Measurements from ENCODE around the gene SH3GL2.

DNA sequence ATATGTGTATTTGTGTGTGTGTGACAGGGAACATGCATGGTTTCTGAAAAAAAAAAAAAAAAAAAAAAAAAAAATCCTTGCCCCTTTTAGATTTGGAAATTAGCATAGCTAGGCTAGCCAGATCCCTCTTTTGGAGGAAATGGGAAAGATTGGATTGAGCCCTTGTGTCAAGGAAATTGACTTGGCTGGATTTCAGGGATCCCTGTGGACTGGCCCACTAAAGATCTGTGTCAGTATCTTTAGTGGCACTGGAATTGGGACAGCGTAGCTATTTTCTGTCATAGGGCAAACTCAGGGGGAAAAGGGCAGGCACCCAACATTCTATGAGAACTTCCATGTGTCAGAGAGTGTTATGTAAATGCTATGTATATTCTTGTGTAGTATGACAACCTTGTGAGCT, 35.4 kb downstream of the SH3GL2 start:
- TF ChIP-seq EZH2 (IDR thresholded peaks at IDR 0.05; ENCODE audit: insufficient read depth, poor library complexity, severe bottlenecking) (no peak), EZH2phosphoT487 (IDR thresholded peaks at IDR 0.05; ENCODE audit: insufficient read depth, low read depth) (no peak)

All from GM23248 (cell line).